PC-9 (cell line): ENCODE results near the gene RYR1. TPM values are rescaled to one million over a fixed set of nuclear protein-coding genes. Genes with fewer than 3 reads are reported as not detected.
"Not testable (repeated sequence)": the region's sequence is repeated elsewhere in the genome, so short reads cannot be mapped to it uniquely, and the experiment has no call there.

Source experiments
- BruUV-seq: library from RNA; stranded (reverse); fragments of 400-500 nt; replicated peaks from 2 replicates; lab custom pipeline; 2021; lab: Mats Ljungman, UMichigan
- CTCF ChIA-PET: fragments of 300-600 bp; sonication (Branson Sonifier 250); formaldehyde crosslinking; loops from one replicate; lab custom pipeline; 2022; ENCODE audit warnings: antibody characterized with exemption; lab: Charles Lee
- POLR2A ChIA-PET: fragments of 300-600 bp; sonication (Branson Sonifier 250); formaldehyde crosslinking; loops from one replicate; lab custom pipeline; 2022; ENCODE audit warnings: antibody characterized with exemption; ENCODE audit not compliant: unreplicated experiment; lab: Charles Lee
- DNase-seq, 2 experiments: peaks; one replicate each; pipeline versions ENCODE4 v3.0.0 to v3.0.0-alpha.2; 2015 to 2022; ENCODE audit warnings: mixed read lengths in 1 of 2
- H2AFZ ChIP-seq: fragments of 200-600 bp; sonication (generic); 2 replicates; pipeline ENCODE4 v1.8.1; 2017; ENCODE audit warnings: antibody characterized with exemption
- H3F3A ChIP-seq: fragments of 200-600 bp; sonication (generic); 2 replicates; pipeline ENCODE4 v1.8.1; 2017; ENCODE audit warnings: antibody characterized with exemption, mild to moderate bottlenecking, low read depth; ENCODE audit not compliant: insufficient read depth
- H3K27ac ChIP-seq: fragments of 200-600 bp; sonication (generic); 2 replicates; pipeline ENCODE4 v1.6.1; 2016; ENCODE audit warnings: mixed run types
- H3K27me3 ChIP-seq: fragments of 200-600 bp; sonication (generic); 2 replicates; pipeline ENCODE4 v1.6.1; 2016; ENCODE audit warnings: low read depth, mixed run types; ENCODE audit not compliant: insufficient read depth
- H3K36me3 ChIP-seq: fragments of 200-600 bp; sonication (generic); 2 replicates; pipeline ENCODE4 v1.6.1; 2016; ENCODE audit warnings: low read depth, mixed run types
- H3K4me1 ChIP-seq: fragments of 200-600 bp; sonication (generic); replicated peaks from 2 replicates; pipeline ENCODE4 v1.6.1; 2016; ENCODE audit warnings: mixed run types; ENCODE audit not compliant: insufficient read depth
- H3K4me2 ChIP-seq: fragments of 200-600 bp; sonication (generic); 2 replicates; pipeline ENCODE4 v1.6.1; 2017; ENCODE audit warnings: mixed run types
- H3K4me3 ChIP-seq: fragments of 200-600 bp; sonication (generic); 2 replicates; pipeline ENCODE4 v1.6.1; 2016; ENCODE audit warnings: mixed run types
- H3K79me2 ChIP-seq: fragments of 200-600 bp; sonication (generic); 2 replicates; pipeline ENCODE4 v1.6.1; 2017; ENCODE audit warnings: low read depth, mixed run types
- H3K9me2 ChIP-seq: fragments of 200-600 bp; sonication (generic); 2 replicates; pipeline ENCODE4 v1.8.1; 2017; ENCODE audit warnings: mild to moderate bottlenecking; ENCODE audit not compliant: insufficient read depth
- H3K9me3 ChIP-seq: fragments of 200-600 bp; sonication (generic); 2 replicates; pipeline ENCODE4 v1.8.1; 2016; ENCODE audit warnings: low read depth; ENCODE audit not compliant: insufficient read depth
- H4K20me1 ChIP-seq: fragments of 200-600 bp; sonication (generic); 2 replicates; pipeline ENCODE4 v1.8.1; 2017; ENCODE audit not compliant: insufficient read depth
- EZH2 ChIP-seq: fragments of 200-600 bp; sonication (generic); IDR thresholded peaks from 2 replicates; pipeline ENCODE4 v1.8.0; 2017; ENCODE audit warnings: antibody characterized with exemption, low read depth
- intact Hi-C: fragments of 100-400 bp; cut with micrococcal nuclease; formaldehyde crosslinking; loops from one replicate; pipeline ENCODE4 v1.10.0; 2022; ENCODE audit not compliant: unreplicated experiment
- total RNA-seq: library from RNA; stranded (reverse); gene quantifications from 2 replicates; pipeline ENCODE4 v1.2.3, GENCODE V29; 2021
- TF ChIP-seq, protein P1 (sequence below): fragments of 200-600 bp; sonication (generic); conservative IDR thresholded peaks from 2 replicates; pipeline ENCODE4 v1.6.1; 2017; ENCODE audit warnings: mixed run types, antibody characterized with exemption, mild to moderate bottlenecking, moderate library complexity

The RYR1 gene
- total RNA-seq, 1 experiment from 2014 or later: 1.0 TPM

DNA sequence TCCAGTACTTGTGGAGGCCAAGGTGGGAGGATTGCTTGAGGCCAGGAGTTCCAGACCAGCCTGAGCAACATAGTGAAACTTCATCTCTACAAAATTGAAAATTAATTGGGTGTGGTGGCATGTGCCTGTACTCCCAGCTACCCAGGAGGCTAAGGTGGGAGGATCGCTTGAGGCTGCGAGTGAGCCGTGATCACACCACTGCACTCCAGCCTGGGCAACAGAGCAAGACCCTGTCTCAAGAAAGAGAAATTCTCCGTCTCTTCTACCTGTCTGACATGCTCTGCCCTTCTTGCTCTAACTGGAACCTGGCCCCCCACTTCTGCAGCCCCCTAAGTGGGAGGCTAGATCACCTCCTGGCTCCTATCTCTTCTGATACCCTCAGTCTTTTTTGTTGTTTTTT is 192.9 kb downstream of the RYR1 start:
- no peak for DNase-seq
- no peaks in the 10 kb centered on the region for H4K20me1 ChIP-seq
- peaks cover 17% of the 10 kb centered on the region for H3K36me3 ChIP-seq
- no peaks in the 10 kb centered on the region for H3K4me1 ChIP-seq
- no peak overlapping the region for H3K4me3 ChIP-seq
- H3F3A ChIP-seq: peaks cover 9% of the 10 kb centered on the region; the same call in 1 of the 2 replicates
- no peaks in the 10 kb centered on the region for H3K9me3 ChIP-seq
- TF ChIP-seq EZH2: no peak
- TF ChIP-seq, protein P1, sequence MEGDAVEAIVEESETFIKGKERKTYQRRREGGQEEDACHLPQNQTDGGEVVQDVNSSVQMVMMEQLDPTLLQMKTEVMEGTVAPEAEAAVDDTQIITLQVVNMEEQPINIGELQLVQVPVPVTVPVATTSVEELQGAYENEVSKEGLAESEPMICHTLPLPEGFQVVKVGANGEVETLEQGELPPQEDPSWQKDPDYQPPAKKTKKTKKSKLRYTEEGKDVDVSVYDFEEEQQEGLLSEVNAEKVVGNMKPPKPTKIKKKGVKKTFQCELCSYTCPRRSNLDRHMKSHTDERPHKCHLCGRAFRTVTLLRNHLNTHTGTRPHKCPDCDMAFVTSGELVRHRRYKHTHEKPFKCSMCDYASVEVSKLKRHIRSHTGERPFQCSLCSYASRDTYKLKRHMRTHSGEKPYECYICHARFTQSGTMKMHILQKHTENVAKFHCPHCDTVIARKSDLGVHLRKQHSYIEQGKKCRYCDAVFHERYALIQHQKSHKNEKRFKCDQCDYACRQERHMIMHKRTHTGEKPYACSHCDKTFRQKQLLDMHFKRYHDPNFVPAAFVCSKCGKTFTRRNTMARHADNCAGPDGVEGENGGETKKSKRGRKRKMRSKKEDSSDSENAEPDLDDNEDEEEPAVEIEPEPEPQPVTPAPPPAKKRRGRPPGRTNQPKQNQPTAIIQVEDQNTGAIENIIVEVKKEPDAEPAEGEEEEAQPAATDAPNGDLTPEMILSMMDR: no peak
- no peaks in the 10 kb centered on the region for H3K9me2 ChIP-seq
- H3K27ac ChIP-seq: no peak overlapping the region
- no TSS peak for BruUV-seq
- ChIA-PET CTCF (no interaction called here), POLR2A (no interaction called here)
- H3K4me2 ChIP-seq: no peak overlapping the region
- no peaks in the 10 kb centered on the region for H3K27me3 ChIP-seq
- intact Hi-C loops: no loop called here
- peaks cover 5% of the 10 kb centered on the region; the same call in 1 of the 2 replicates for H3K79me2 ChIP-seq
- no peak overlapping the region for H2AFZ ChIP-seq

DNA sequence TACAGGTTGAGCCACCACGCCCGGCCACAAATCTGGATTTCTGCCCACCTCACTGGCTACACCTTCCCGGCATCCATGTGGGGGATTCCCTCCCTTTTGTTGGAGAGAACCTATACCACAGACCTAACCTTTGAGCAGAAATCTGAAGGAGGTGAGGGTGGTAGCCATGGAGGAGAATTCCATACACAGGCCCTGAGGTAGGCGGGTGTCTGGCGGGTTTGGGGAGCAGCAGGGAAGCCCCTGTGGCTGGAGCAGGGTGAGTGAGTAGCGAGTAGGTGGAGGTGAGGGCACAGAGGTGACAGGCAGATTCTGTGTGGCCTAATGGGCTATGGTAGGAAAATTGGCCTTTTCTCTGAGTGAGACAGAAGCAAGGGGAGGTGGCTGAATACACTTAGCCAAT is 196.1 kb downstream of the RYR1 start:
- no peak for TF ChIP-seq EZH2
- TF ChIP-seq, protein P1: no peak
- intact Hi-C loops: no loop called here
- Histone ChIP-seq H3K27ac (no peak overlapping the region), H3K4me1 (no peaks in the 10 kb centered on the region), H3K27me3 (no peaks in the 10 kb centered on the region), H3K4me2 (no peak overlapping the region), H2AFZ (no peak overlapping the region), H4K20me1 (no peaks in the 10 kb centered on the region), H3K9me2 (no peaks in the 10 kb centered on the region), H3K36me3 (peaks cover 16% of the 10 kb centered on the region; the same call in 1 of the 2 replicates), H3F3A (peaks cover 19% of the 10 kb centered on the region; the same call in 1 of the 2 replicates), H3K79me2 (no peaks in the 10 kb centered on the region; the same call in 1 of the 2 replicates), H3K9me3 (no peaks in the 10 kb centered on the region), H3K4me3 (no peak overlapping the region)
- POLR2A ChIA-PET: no interaction called here
- no peak for DNase-seq
- CTCF ChIA-PET: no interaction called here
- BruUV-seq: no TSS peak

DNA sequence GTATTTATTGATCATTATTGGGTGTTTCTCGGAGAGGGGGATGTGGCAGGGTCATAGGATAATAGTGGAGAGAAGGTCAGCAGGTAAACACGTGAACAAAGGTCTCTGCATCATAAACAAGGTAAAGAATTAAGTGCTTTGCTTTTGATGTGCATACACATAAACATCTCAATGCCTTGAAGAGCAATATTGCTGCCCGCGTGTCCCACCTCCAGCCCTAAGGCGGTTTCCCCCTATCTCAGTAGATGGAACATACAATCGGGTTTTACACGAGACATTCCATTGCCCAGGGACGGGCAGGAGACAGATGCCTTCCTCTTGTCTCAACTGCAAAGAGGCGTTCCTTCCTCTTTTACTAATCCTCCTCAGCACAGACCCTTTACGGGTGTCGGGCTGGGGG is 197.8 kb downstream of the RYR1 start:
- BruUV-seq, H3K9me2 ChIP-seq, H3K4me3 ChIP-seq, H3K27ac ChIP-seq, H4K20me1 ChIP-seq, H3K4me2 ChIP-seq, DNase-seq, H2AFZ ChIP-seq, POLR2A ChIA-PET, CTCF ChIA-PET, H3K27me3 ChIP-seq, H3K9me3 ChIP-seq: not testable (repeated sequence)
- peaks cover 11% of the 10 kb centered on the region for H3K4me1 ChIP-seq
- intact Hi-C loops: loop anchor here (5.0 to 10.0 kb wide), 2 partner anchors 396 to 734 kb away; no protein-coding TSS in a partner anchor
- peaks cover 19% of the 10 kb centered on the region for H3K36me3 ChIP-seq
- peaks cover 34% of the 10 kb centered on the region; the same call in 1 of the 2 replicates for H3F3A ChIP-seq
- H3K79me2 ChIP-seq: peaks cover 13% of the 10 kb centered on the region; the same call in 1 of the 2 replicates

DNA sequence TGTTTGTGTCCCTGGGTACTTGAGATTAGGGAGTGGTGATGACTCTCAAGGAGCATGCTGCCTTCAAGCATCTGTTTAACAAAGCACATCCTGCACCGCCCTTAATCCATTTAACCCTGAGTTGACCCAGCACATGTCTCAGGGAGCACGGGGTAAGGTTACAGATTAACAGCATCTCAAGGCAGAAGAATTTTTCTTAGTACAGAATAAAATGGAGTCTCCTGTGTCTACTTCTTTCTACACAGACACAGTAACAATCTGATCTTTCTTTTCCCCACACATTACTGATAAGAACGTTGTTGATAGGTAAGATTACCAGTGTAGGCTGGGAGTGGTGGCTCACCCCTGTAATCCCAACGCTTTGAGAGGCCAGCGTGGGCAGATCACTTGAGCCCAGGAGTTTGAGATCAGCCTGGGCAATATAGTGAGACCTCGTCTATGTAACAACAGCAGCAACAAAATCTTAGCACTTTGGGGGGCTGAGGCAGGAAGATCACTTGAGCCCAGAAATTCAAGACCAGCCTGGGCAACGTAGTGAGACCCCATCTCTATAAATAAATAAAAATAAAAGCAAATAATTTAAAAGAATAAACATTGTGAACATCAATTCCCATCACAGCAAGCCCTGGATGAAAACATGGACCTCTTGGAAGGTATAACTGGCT is 198.5 kb downstream of the RYR1 start:
- H3K4me3 ChIP-seq, H3K9me3 ChIP-seq, H4K20me1 ChIP-seq, BruUV-seq, POLR2A ChIA-PET, DNase-seq, H3K27me3 ChIP-seq, H3K9me2 ChIP-seq, H3K27ac ChIP-seq, H3K4me2 ChIP-seq, H2AFZ ChIP-seq, CTCF ChIA-PET: not testable (repeated sequence)
- peaks cover 37% of the 10 kb centered on the region; the same call in 1 of the 2 replicates for H3F3A ChIP-seq
- H3K36me3 ChIP-seq: peaks cover 19% of the 10 kb centered on the region
- peaks cover 16% of the 10 kb centered on the region for H3K4me1 ChIP-seq
- peaks cover 13% of the 10 kb centered on the region; the same call in 1 of the 2 replicates for H3K79me2 ChIP-seq
- intact Hi-C loops: loop anchor here (5.0 to 10.0 kb wide), 2 partner anchors 397 to 735 kb away; no protein-coding TSS in a partner anchor
